ENCODE data around the gene CAPN8. TPM values are rescaled to one million over a fixed set of nuclear protein-coding genes. Genes with fewer than 3 reads are reported as not detected.
A peak's percentile ranks its signal among the peaks of the same experiment; 100 is the strongest.

The CAPN8 gene
- total RNA-seq, 2 experiments from 2014 or later = 0.27 to 0.34 TPM

DNA sequence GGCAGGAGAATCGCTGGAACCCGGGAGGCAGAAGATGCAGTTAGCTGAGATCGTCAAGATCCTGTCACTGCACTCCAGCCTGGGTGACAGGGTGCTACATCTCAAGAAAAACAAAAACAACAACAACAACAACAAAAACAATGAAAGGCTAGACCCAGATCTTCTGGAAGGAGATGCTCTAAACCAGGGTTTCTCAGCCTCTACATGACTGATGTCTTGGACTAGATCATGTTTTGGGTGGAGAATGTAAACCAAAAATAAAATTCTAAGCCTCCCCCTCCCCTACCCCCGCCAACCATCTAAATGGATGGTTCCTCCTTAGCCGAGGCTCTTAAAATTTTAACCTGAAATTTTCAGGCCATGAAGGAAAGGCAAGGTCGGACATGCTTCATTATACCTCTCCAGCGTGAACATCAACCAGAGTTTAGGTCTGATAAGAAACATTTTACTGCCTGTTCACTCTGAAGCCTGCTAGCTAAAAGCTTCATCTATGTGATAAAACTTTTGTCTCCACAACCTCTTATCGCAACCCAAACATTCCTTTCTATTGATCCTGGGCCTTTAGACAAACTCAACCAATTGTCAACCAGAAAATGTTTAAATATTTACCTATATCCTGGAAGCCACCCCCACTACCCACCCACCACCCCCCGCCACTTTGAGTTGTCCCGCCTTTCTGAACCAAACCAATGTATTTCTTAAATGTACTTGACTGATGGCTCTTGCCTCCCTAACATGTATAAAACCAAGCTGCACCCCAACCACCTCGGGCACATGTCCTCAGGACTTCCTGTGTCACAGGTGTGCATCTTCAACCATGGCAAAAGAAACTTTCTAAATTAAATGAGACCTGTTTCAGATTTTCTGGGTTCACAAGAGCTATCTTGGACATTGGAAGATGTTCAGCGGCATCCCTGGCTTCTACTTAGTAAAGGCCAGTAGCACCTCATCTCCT is 45.0 kb upstream of the CAPN8 start:
- H3K4me3 Mint-ChIP-seq = peak overlapping the region; percentile 90
- DNase-seq (no peak), ATAC-seq (ENCODE audit: poor library complexity) (no peak)
- Histone ChIP-seq H3K4me1 (ENCODE audit: insufficient read depth, low read length) (peaks cover 45% of the 10 kb centered on the region), H3K27me3 (ENCODE audit: control insufficient read depth in 1 of 2, insufficient read depth in 2 of 2, low read length in 2 of 2) (no peaks in the 10 kb centered on the region), H3K4me3 (ENCODE audit: low read length) (no peak overlapping the region), H3K9me3 (ENCODE audit: control insufficient read depth in 1 of 2, insufficient read depth in 1 of 2, low read length in 2 of 2) (no peaks in the 10 kb centered on the region), H3K36me3 (ENCODE audit: insufficient read depth, low read length) (no peaks in the 10 kb centered on the region), H3K27ac (ENCODE audit: low read depth in 1 of 2, low read length in 2 of 2) (peak overlapping the region in 1 of 2 donors; percentile 32)
- TF ChIP-seq, protein P1, sequence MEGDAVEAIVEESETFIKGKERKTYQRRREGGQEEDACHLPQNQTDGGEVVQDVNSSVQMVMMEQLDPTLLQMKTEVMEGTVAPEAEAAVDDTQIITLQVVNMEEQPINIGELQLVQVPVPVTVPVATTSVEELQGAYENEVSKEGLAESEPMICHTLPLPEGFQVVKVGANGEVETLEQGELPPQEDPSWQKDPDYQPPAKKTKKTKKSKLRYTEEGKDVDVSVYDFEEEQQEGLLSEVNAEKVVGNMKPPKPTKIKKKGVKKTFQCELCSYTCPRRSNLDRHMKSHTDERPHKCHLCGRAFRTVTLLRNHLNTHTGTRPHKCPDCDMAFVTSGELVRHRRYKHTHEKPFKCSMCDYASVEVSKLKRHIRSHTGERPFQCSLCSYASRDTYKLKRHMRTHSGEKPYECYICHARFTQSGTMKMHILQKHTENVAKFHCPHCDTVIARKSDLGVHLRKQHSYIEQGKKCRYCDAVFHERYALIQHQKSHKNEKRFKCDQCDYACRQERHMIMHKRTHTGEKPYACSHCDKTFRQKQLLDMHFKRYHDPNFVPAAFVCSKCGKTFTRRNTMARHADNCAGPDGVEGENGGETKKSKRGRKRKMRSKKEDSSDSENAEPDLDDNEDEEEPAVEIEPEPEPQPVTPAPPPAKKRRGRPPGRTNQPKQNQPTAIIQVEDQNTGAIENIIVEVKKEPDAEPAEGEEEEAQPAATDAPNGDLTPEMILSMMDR (IDR thresholded peaks at IDR 0.05) = no peak
- H3K27ac Mint-ChIP-seq = peak overlapping the region; percentile 90
- no peaks in the 10 kb centered on the region for H3K27me3 Mint-ChIP-seq
- intact Hi-C loops (cut with DNase I, micrococcal nuclease) = loop anchor here (2.0 to 5.0 kb wide), 3 partner anchors 16 to 137 kb away; partner anchors contain the start of gene TP53BP2 (in 1 of the 2)
- no peaks in the 10 kb centered on the region for H3K9me3 Mint-ChIP-seq
- ChIA-PET POLR2A (interaction anchor here (0.6 to 1.0 kb wide), 3 partner anchors 18 to 39 kb away, joined by 3 read pairs; no protein-coding TSS in a partner anchor), CTCF (interaction anchor here (1.0 to 4.5 kb wide), 2 partner anchors 38 to 101 kb away, joined by 3 to 46 read pairs; no protein-coding TSS in a partner anchor)
- H3K36me3 Mint-ChIP-seq (ENCODE audit: low read depth) = no peaks in the 10 kb centered on the region
- peaks cover 46% of the 10 kb centered on the region for H3K4me1 Mint-ChIP-seq (ENCODE audit: low read depth)

DNA sequence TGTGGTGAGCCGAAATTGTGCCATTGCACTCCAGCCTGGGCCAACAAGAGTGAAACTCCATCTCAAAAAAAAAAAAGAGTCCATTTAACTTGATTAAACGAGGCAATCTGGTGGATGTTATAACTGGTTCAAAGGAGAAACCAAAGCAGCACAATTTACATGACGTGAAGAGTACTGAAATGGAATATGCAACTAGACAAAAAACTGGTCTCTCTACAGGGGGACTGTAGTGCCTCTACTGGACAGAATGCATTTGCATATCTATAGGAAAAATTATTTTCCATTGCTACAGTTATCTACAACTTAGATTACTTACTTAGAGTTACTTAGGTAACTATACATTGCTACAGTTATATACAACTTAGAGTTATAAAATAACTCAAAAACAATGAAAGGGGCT is 44.1 kb upstream of the CAPN8 start:
- Mint-ChIP-seq H3K4me3 (peak overlapping the region; percentile 66), H3K36me3 (ENCODE audit: low read depth) (no peaks in the 10 kb centered on the region), H3K27me3 (no peaks in the 10 kb centered on the region), H3K27ac (peak overlapping the region; percentile 22), H3K9me3 (no peaks in the 10 kb centered on the region), H3K4me1 (ENCODE audit: low read depth) (peaks cover 38% of the 10 kb centered on the region)
- Histone ChIP-seq H3K27ac (ENCODE audit: low read depth in 1 of 2, low read length in 2 of 2) (no peak overlapping the region), H3K36me3 (ENCODE audit: insufficient read depth, low read length) (no peaks in the 10 kb centered on the region), H3K27me3 (ENCODE audit: control insufficient read depth in 1 of 2, insufficient read depth in 2 of 2, low read length in 2 of 2) (no peaks in the 10 kb centered on the region), H3K9me3 (ENCODE audit: control insufficient read depth in 1 of 2, insufficient read depth in 1 of 2, low read length in 2 of 2) (no peaks in the 10 kb centered on the region), H3K4me1 (ENCODE audit: insufficient read depth, low read length) (peaks cover 36% of the 10 kb centered on the region), H3K4me3 (ENCODE audit: low read length) (no peak overlapping the region)
- intact Hi-C loops (cut with DNase I, micrococcal nuclease) = no loop called here
- POLR2A ChIA-PET = interaction anchor here (0.6 kb wide), 1 partner anchor 39 kb away, joined by 3 read pairs; no protein-coding TSS in a partner anchor
- DNase-seq (no peak), ATAC-seq (ENCODE audit: poor library complexity) (no peak)
- TF ChIP-seq, protein P1 (IDR thresholded peaks at IDR 0.05) = no peak
- CTCF ChIA-PET = no interaction called here

DNA sequence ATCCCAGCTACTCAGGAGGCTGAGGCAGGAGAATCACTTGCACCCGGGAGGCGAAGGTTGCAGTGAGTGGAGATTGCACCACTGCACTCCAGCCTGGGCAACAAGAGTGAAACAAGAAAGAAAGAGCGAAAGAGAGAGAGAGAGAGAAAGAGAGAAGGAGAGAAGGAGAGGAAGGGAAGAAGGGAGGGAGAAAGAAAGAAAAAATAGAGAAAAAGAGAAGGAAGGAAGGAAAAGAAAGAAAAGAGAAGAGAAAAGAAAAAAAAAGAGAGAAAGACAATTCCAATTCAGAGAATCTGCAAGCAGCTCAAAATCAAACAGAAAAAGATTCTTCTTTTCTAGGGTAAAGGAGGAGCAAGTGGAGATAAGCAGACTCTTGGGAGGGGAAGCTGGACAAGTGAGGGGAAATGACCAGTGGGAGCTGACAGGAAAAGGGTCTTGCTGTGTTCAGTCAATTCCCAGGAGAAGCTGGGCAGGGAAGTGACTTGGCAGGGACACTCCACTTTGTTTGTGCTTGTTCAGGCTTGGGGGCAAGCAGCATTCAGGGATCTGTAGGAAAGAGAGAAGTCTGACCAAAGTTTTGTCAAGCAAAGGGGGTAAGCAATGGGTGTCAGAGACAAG is 43.3 kb upstream of the CAPN8 start:
- POLR2A ChIA-PET = interaction anchor here (1.2 to 1.8 kb wide), 2 partner anchors 18 to 40 kb away, joined by 3 to 5 read pairs; no protein-coding TSS in a partner anchor
- Mint-ChIP-seq H3K27ac (peak overlapping the region; percentile 36), H3K27me3 (no peaks in the 10 kb centered on the region), H3K36me3 (ENCODE audit: low read depth) (no peaks in the 10 kb centered on the region), H3K4me1 (ENCODE audit: low read depth) (peaks cover 30% of the 10 kb centered on the region), H3K9me3 (no peaks in the 10 kb centered on the region), H3K4me3 (peak overlapping the region; percentile 68)
- no peak for DNase-seq
- H3K4me1 ChIP-seq (ENCODE audit: insufficient read depth, low read length) = peaks cover 28% of the 10 kb centered on the region
- CTCF ChIA-PET = no interaction called here
- no peak overlapping the region for H3K27ac ChIP-seq (ENCODE audit: low read depth in 1 of 2, low read length in 2 of 2)
- TF ChIP-seq, protein P1 (IDR thresholded peaks at IDR 0.05) = no peak
- no peaks in the 10 kb centered on the region for H3K9me3 ChIP-seq (ENCODE audit: control insufficient read depth in 1 of 2, insufficient read depth in 1 of 2, low read length in 2 of 2)
- ATAC-seq (ENCODE audit: poor library complexity) = no peak
- H3K27me3 ChIP-seq (ENCODE audit: control insufficient read depth in 1 of 2, insufficient read depth in 2 of 2, low read length in 2 of 2) = no peaks in the 10 kb centered on the region
- no peaks in the 10 kb centered on the region for H3K36me3 ChIP-seq (ENCODE audit: insufficient read depth, low read length)
- intact Hi-C loops (cut with DNase I, micrococcal nuclease) = no loop called here
- H3K4me3 ChIP-seq (ENCODE audit: low read length) = no peak overlapping the region

All from CD4-positive, alpha-beta T cell (primary cell).